BE2C (cell line): ENCODE data around the gene LRRC2.

Experiments
- DNase-seq: peaks from one replicate; pipeline ENCODE4 v3.0.0-alpha.2; 2020
- H3K27me3 ChIP-seq: fragments of 250-450 bp; sonication (Bioruptor Pico); 2 replicates; pipeline ENCODE4 v1.5.1; 2020; ENCODE audit warnings: mild to moderate bottlenecking
- H3K36me3 ChIP-seq: fragments of 250-450 bp; sonication (Bioruptor Pico); 2 replicates; pipeline ENCODE4 v1.5.1; 2020; ENCODE audit warnings: mild to moderate bottlenecking
- H3K4me1 ChIP-seq: fragments of 250-450 bp; sonication (Bioruptor Pico); 2 replicates; pipeline ENCODE4 v1.5.1; 2020
- H3K4me3 ChIP-seq: 2 replicates; pipeline ENCODE4 v1.5.1; 2011; ENCODE audit warnings: low read depth, low read length
- H3K9me3 ChIP-seq: fragments of 250-450 bp; sonication (Bioruptor Pico); 2 replicates; pipeline ENCODE4 v1.5.1; 2020
- TF ChIP-seq, protein P1 (sequence below): IDR thresholded peaks from 2 replicates; pipeline ENCODE4 v1.5.1; 2012; ENCODE audit warnings: mild to moderate bottlenecking, low read depth, low read length

LRRC2 gene

DNA sequence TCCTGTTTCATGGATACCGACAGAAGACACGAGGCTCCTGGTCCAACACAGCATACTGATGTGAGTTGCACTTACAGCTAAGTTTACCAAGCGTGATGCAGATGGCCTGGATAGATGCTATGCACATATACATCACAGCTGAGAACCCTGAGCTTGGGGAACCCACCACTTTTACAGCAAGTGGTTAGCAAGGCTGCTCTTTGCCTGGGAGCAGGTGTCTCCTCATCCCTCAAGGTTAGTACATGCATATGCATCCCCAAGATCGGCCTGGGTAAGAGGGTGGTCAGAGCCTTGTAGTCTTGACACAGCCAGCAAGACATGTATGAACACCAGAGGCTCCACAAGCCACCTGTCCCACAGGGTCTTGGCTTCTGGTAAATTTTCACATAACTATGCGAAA, 28.3 kb downstream of the LRRC2 start:
- H3K27me3 ChIP-seq: no peaks in the 10 kb centered on the region
- TF ChIP-seq, protein P1, sequence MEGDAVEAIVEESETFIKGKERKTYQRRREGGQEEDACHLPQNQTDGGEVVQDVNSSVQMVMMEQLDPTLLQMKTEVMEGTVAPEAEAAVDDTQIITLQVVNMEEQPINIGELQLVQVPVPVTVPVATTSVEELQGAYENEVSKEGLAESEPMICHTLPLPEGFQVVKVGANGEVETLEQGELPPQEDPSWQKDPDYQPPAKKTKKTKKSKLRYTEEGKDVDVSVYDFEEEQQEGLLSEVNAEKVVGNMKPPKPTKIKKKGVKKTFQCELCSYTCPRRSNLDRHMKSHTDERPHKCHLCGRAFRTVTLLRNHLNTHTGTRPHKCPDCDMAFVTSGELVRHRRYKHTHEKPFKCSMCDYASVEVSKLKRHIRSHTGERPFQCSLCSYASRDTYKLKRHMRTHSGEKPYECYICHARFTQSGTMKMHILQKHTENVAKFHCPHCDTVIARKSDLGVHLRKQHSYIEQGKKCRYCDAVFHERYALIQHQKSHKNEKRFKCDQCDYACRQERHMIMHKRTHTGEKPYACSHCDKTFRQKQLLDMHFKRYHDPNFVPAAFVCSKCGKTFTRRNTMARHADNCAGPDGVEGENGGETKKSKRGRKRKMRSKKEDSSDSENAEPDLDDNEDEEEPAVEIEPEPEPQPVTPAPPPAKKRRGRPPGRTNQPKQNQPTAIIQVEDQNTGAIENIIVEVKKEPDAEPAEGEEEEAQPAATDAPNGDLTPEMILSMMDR: no peak
- H3K4me1 ChIP-seq: no peaks in the 10 kb centered on the region
- no peak for DNase-seq
- no peaks in the 10 kb centered on the region for H3K9me3 ChIP-seq
- H3K4me3 ChIP-seq: no peak overlapping the region
- H3K36me3 ChIP-seq: no peaks in the 10 kb centered on the region

DNA sequence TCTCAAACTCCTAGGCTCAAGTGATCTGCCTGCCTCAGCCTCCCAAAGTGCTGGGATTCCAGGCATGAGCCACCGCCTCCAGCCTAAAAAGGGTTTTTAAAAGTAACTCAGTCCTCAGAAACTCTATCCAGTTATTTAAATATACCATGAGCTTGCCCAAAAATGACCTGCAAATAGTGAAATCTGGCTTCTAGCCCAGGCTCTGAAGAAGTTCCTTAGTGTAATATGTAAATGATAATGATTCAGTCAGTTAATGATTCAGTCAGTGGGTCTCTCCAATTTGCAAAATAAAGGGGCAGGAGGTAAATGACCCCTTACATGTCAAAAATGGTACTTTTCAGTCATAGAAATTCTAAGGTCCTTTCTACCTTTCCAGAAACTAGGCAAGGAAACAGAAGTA, 28.8 kb downstream of the LRRC2 start:
- TF ChIP-seq, protein P1: no peak
- Histone ChIP-seq H3K4me3 (no peak overlapping the region), H3K36me3 (no peaks in the 10 kb centered on the region), H3K4me1 (no peaks in the 10 kb centered on the region), H3K9me3 (no peaks in the 10 kb centered on the region), H3K27me3 (no peaks in the 10 kb centered on the region)
- DNase-seq: no peak

DNA sequence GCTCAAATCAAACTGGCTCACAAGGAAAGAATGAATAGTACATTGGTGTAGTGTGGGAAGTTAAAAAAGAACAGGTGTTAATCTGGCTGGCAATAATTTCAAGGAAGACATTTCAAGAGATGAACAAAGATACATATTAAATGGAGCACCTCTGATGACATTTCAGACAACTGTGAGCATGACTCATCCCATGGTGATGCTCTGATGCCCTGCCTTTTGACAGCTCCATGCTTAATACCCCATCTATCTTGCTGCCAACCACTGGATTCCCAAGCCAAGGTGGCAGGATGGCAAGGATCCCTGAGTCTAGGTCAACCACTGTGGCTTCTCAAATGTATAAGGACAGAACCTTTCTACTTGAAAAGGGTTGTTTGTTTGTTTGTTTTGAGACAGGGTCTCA, 29.3 kb downstream of the LRRC2 start:
- no peaks in the 10 kb centered on the region for H3K4me1 ChIP-seq
- no peak overlapping the region for H3K4me3 ChIP-seq
- no peak for DNase-seq
- TF ChIP-seq, protein P1: no peak
- no peaks in the 10 kb centered on the region for H3K36me3 ChIP-seq
- no peaks in the 10 kb centered on the region for H3K9me3 ChIP-seq
- no peaks in the 10 kb centered on the region for H3K27me3 ChIP-seq

DNA sequence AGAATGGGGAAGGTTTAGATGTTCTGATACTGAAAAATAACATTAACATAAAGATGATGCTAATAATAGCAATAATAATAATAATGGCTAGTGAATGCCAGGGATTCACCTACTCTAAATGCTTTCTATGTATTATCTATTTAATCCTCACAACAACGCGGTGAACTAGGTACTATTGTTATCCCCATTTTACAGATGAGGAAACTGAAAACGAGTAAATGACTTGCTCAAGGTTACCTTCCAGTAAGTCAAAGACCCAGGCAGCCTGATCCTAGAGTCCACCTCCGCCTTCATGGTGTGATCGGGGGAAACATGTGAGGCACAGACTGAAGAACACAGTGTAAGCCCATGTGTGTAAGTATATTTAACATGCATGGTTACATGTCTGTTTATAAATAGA, 30.4 kb downstream of the LRRC2 start:
- H3K36me3 ChIP-seq: no peaks in the 10 kb centered on the region
- no peaks in the 10 kb centered on the region for H3K27me3 ChIP-seq
- DNase-seq: no peak
- TF ChIP-seq, protein P1: no peak
- H3K4me1 ChIP-seq: no peaks in the 10 kb centered on the region
- H3K9me3 ChIP-seq: no peaks in the 10 kb centered on the region
- H3K4me3 ChIP-seq: no peak overlapping the region

DNA sequence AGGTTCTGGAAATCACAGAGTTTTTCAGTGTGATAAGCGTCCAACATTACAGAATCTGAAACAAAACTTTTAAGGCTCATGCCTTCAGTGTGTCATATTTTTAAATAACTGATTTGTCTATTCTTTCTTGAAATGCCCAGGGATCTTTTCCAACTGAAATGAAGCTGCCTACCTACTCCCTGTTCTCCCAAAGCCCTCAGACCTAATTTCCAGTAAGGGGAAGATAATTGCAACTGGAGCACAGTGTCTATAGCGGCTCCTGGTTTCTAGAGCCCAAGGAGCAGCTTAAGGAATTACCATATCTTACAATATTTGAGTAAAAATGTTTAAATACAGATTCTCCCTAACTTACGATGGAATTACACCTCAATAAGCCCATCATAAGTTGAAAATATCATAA, 33.0 kb downstream of the LRRC2 start:
- DNase-seq: no peak
- Histone ChIP-seq H3K4me3 (no peak overlapping the region), H3K9me3 (no peaks in the 10 kb centered on the region), H3K36me3 (no peaks in the 10 kb centered on the region), H3K4me1 (no peaks in the 10 kb centered on the region), H3K27me3 (no peaks in the 10 kb centered on the region)
- TF ChIP-seq, protein P1: no peak

DNA sequence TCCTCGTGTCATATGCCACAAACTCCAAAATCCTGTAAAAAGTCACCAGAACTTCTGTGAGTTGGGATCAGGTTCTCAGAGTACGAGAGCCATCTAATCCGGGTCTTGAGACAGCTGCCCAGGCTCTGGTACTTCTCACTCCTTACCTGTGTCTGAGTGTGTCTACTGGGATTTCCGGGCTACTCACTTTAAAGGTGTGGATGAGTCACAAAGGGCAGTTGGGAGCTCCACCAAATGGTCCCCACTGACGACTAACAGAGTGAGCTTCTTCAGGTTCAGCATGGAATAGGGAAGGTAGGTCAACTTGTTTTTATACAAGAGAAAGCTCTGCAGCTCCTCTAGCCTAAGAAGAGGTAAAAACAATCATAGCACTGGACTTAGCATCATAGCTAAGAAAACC, 38.9 kb downstream of the LRRC2 start:
- TF ChIP-seq, protein P1: no peak
- DNase-seq: no peak
- Histone ChIP-seq H3K4me1 (no peaks in the 10 kb centered on the region), H3K36me3 (no peaks in the 10 kb centered on the region), H3K9me3 (no peaks in the 10 kb centered on the region), H3K27me3 (no peaks in the 10 kb centered on the region), H3K4me3 (no peak overlapping the region)
